ENCODE results near the gene GADD45A.
A peak's percentile ranks its signal among the peaks of the same experiment; 100 is the strongest.
"Not testable (repeated sequence)": the region's sequence is repeated elsewhere in the genome, so short reads cannot be mapped to it uniquely, and the experiment has no call there.

Gene GADD45A, protein sequence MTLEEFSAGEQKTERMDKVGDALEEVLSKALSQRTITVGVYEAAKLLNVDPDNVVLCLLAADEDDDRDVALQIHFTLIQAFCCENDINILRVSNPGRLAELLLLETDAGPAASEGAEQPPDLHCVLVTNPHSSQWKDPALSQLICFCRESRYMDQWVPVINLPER

DNA sequence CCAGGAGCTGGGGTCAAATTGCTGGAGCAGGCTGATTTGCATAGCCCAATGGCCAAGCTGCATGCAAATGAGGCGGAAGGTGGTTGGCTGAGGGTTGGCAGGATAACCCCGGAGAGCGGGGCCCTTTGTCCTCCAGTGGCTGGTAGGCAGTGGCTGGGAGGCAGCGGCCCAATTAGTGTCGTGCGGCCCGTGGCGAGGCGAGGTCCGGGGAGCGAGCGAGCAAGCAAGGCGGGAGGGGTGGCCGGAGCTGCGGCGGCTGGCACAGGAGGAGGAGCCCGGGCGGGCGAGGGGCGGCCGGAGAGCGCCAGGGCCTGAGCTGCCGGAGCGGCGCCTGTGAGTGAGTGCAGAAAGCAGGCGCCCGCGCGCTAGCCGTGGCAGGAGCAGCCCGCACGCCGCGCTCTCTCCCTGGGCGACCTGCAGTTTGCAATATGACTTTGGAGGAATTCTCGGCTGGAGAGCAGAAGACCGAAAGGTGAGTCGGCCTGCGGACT is at the start of gene GADD45A:
Gene GADD45A (plus strand): TSS at position 135 of the 491 bp plus-strand sequence. CDS start 294 bp downstream, at position 429.
- peak; percentile 92 for DNase-seq (ENCODE audit: low read depth, low spot score)

DNA sequence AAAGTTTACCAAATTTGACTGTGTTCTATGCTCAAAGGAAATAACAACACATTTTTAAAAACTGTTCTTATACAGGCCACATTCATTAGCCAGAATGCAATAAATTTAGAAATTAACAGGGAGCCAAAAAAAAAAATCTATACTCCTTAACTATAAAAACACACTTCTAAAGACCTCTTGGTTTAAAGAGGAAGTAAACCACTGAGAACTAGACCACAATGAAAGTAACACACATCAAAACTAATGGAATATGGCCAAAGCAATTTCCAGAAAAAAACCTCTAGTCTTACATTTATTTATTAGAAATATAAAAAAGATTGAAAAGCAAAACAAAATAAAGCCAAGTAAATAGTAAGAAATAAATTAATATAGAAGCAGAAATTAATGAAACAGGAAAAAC is 48.9 kb upstream of the GADD45A start:
- no peak for DNase-seq (ENCODE audit: low read depth, low spot score)

DNA sequence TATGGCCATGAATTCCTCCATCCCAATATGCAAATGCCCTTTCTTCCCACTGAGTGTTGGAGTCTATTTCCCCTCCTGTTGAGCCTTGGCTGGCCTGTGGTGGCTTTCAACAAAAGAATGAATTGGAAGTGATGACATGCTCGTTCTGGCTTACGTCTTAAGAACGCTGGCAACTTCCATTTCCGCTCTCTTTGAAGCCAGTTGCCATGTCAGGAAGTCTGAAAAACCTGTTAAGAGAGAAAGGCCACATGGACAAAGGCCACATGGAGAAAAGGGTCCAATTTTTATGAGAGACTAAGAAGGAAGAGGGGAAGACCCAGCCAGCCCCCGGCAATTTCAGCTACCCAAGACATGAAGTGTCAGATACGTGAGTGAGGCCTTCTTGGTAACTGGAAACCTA is 45.6 kb upstream of the GADD45A start:
- DNase-seq (ENCODE audit: low read depth, low spot score) = no peak

DNA sequence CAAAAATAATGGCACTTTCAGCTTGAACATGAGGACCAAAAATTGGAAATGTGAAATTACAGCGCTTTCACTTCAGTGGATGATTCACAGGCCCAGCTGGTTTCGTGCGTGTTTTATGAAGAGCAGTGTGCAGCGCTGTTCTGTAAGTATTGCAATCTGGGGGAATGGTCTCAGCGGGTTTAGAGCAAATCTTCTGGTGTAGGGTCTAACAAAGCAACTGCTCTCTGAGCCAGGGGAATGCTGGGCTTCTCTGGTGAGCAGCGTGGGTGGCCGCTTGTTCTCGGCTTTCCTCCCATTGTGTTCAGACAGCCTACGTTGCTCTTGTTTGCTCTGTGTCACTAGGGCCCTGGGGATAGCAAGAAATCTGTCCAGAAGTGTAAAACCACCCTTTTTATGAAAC is 42.4 kb upstream of the GADD45A start:
- no peak for DNase-seq (ENCODE audit: low read depth, low spot score)

DNA sequence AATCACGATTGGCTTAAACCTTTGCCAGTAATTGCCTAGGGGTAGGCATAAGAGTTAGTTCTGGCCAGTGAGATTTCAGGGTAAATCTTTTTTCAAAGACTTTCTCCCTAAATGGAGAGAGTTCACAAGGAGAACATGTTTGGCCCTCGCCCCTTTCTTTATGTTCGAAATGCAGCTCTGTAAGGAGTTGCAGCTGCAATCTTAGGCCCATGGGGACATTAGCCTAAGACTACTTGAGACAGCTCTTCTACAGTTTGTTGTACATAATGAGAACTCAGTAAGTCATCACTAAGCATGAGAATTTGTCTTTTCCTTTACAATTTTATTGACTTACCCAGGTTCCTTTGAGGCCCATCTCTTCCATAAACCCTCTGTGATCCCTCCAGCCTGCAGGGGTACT is 40.4 kb upstream of the GADD45A start:
- no peak for DNase-seq (ENCODE audit: low read depth, low spot score)

DNA sequence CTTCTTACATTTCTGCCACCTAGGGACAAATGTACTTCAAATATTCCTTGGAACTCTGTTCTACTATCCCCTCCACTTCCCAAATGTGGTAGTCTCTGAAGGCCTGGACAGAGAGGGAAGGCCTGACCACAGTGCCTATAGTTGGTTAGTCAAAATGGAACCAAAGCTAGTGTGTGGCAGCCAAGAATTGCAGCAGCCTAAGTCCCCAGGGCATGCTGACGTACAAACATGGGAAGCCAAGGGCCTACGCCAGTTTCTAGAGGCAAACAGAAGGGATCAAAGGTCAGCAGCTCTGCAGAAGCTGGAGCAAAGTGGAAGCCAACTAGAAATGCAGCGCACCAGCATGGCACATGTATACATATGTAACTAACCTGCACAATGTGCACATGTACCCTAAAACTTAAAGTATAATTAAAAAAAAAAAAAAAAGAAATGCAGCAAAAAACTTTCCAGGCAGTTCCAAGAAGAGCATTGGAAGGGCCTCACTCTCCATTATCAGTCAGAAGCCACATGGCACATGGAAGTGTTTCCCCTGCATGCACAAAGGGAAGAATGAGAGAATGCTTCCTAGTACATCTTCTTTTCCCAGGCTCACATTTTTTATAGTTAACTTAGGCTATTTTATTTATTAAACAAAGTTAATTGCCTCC is 39.4 kb upstream of the GADD45A start:
- DNase-seq (ENCODE audit: low read depth, low spot score) = no peak

DNA sequence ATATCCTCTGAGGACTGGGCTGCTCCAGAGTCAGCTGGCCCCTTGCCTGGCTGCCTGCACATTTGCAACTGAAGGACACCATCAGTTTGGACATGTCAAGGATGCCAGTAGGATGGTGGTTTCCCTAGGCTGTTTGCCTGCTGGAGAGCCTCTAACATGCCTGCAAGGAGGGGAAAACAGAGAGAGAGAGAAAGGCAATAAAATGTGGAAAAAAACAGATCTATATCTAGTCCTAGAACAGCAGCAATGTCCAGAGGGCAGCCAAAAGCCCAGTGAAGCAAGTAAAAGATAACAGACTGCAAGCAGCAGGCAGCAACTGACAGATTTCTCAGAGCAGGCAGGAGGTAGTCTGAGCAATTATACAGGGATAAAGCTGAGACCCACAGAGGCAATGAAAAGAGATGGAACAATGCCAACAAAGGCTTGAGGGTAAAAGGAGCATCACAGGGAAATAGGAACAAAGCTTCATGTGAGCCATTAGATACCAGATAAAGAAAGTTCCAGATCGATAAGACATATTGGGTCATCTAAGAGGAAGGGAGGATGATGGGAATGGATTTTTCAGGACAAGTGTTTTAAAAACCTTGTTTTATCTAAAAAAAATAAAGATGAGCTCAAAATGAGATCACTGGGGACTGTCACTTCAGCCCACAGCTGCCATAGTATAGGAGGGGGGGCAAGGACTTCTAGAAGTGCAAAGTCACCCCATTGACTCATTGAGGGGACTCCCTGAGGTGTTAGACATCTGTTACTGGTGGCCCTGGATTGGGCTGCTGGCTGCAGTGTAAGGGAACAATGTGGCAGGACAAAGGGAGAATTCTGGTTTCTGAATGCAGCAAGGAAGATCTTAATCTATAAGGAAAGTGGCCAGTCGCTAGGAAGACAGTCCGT is 38.6 kb upstream of the GADD45A start:
- no peak for DNase-seq (ENCODE audit: low read depth, low spot score)

DNA sequence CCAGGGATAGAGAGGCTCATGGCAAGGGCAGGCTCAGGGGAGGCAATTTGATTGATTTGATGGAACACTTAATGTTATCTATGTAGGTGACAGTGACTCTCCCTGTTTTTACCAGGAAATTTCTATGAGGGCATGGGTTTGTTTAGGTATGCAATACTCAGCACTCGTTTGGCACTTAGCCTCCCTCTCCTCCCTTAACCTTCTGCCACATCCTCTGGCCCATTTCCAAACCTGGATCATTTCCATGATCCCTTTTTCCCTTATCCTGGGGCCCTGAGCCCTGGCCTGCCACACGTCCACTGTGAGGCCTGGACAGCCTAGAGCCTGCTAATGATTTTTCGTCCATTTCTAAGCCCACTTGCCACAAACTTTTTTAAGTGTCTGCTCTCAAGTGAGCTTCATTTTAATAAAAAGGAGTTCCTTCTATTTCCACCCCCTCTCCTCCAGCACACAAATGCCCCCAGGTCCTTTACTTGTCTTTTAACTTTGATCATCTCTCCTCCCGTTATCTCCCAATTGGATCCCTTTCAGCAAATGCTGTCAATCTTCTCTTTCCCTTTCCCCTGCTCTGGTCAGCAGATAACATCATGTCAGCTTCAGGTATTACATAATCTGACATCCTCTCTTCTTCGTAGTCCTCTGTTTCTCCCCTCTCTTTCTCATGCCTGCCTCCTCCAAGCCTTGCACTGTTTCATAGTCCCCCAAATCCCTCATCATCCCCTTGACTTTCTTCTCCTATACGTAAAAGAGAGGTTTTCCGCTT is 37.8 kb upstream of the GADD45A start:
- no peak for DNase-seq (ENCODE audit: low read depth, low spot score)

DNA sequence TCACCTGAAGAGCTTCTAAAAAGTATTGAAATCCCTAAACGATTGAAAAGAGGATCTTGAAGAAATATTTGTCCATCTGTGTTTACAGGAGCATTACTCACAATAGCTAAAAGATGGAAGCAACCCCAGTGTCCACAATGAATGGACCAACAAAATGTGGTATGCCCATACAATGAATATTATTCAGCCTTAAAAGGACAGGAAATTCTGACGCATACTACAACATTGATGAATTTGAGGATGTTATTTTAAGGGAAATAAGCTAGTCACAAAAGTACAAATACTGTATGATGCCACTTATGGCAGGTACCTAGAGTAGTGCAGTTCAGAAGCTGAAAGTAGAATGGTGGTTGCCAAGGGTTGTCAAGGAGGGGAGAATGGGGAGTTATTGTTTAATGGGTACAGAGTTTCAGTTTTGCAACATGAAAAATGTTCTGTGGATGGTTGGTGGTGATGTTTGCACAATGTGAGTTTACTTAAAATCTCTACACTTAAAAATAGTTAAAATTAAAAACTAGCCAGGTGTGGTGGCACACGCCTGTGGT is 37.1 kb upstream of the GADD45A start:
- no peak for DNase-seq (ENCODE audit: low read depth, low spot score)

DNA sequence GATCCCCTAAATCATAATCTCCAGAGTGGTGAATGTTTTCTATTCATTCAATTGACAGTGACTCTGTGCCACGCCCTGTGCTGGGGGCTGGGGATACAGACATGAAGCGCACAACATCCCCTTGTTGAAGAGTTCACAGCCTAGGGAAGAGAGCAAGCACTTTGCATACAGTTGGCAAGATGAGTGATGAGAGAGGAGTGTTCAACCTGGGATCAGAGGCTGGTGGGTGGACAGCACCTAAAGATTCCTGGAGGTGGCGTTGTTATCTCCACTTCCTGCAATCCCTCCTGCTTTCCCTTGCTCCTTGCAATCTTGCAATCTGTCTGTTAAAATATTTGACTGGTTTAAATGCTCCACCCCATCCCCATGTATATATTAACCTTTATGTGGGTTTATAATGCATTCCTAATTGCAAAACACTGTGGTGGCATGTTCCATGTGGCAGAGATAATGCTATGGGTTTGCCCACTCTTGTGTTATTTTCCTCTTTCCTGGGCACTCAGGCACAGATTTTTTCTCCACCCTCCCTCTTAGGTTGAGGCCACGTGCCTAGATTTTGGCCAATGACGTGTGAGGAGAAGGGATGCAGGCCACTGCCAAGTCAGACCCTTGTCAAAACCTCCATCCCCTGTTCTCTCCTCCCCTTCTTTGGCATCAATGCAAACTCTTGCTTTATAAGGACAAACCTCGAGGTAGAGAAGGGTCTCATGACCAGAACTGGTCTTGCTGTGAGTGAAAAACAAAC is 36.2 kb upstream of the GADD45A start:
- DNase-seq (ENCODE audit: low read depth, low spot score) = no peak

DNA sequence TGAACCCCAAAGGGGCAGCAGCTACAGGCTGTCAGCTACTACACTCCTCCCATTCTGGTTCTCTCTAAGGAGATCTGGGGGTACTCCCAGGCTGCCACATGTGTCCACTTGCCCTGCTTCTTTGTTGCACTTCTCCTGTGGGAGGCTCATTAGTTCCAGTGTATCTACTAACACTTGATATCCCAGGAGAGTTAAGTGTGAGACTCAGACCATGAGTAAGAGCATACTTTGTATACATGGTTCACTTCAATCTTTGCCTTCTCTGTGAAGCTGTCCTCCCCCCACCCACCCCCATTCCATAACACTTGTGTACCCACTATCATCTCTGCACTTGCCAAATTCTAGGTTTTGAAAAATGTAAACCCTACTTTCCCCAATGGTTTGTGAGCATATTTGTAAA is 34.9 kb upstream of the GADD45A start:
- no peak for DNase-seq (ENCODE audit: low read depth, low spot score)

DNA sequence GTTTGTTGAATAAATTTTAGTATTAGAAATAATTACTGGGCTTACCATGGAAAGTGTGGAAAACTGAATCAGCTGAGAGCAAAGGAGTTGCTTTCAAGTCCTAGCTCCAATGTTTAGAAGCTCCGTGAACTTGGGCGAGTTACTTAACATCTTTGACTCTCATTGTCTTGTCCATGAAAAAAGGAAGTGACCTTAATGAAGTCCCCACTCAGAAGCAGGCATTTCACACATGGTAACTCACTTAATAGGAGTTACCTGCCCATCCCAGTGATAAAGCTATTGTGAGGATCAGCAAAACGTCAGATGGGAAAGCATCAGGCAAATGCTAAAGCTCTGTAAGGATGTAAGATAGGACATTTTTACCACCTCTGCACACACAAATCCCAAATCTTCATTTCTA is 34.0 kb upstream of the GADD45A start:
- DNase-seq (ENCODE audit: low read depth, low spot score) = no peak

DNA sequence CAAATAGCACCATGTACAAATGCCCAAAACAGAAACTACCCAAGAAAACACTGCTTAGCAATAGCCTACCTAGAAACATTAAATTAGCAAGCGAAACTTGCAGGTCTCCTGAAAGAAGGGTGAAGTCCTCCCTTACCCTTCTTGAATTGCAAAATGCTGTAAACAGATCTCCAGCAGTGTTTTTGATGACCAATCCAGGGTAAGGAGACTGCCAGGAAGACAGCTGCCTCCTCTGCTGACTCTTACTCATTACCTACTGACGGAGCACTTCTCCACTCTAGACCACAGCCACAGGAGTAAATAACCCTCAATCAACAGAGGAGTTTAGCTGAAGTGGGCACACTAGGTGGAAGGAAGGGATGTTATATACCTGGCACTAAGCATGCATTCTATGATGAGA is 32.2 kb upstream of the GADD45A start:
- DNase-seq (ENCODE audit: low read depth, low spot score) = no peak

DNA sequence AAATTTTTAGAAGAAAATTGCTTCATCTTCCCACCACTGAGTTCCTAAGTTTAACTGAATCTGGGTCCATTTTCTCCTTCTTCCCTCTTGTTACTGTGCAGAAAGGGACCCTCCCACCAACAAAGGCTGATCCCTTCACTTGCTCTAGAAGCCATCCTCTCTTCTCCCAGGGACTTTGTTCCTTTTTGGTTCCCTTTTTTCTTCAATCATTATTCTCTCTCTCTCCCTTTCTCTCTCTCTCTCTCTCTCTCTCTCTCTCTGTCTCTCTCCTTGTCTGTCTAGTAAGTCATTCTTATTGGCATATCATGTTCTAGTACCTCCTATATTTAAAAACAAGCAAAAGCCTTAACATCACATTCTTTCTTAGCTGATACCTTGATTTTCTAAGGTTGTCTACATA is 31.7 kb upstream of the GADD45A start:
- no peak for DNase-seq (ENCODE audit: low read depth, low spot score)

DNA sequence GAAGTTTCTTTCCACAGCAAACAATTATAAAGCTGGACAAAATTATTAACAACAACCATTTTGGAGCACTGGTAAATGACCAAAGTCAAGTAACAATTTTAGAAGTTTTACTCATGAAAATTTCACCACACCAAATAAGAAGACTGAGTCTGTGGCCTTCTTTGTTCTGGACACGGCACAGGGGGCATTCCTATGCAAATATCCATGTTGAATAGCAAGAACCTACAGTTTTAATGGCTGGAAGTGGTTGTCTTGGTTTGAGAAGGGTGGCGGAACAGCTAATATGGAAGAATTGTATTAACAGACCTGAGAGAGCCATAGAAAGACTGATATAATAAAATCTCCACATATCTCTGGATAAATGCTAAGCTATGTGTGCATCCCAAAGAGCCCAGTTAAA is 29.4 kb upstream of the GADD45A start:
- DNase-seq (ENCODE audit: low read depth, low spot score) = no peak

DNA sequence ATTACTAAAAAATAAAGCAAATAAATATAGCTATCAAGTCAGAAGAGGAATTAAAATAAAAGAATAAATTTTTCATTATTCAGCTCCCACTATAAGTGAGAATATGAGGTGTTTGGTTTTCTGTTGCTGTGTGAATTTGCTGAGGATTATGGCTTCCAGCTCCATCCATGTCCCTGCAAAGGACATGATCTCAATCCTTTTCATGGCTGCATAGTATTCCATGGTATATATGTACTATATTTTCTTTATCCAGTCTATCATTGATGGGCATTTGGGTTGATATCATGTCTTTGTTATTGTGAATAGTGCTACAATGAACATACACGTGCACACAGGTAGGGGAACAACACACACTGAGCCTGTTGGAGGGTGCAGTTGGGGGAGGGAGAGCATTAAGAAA is 27.8 kb upstream of the GADD45A start:
- DNase-seq (ENCODE audit: low read depth, low spot score) = not testable (repeated sequence)

DNA sequence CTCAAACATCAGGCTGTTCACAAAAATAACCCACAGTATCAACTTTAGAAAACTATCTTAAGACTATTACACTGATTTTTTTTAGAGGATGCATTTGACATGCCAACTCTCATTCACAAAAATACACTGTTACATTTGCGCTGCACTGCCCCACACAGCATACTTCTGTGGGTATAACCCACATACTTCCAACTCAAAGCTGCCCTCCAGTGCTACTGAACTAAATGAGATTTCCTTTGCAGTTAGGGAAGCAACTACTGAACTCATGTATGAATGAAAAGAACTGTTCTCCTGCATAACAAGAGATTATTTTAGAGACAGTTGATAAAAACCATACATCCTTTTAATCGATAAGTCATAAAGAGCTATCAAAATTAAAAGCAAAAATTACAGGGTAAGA is 25.8 kb upstream of the GADD45A start:
- DNase-seq (ENCODE audit: low read depth, low spot score) = no peak

DNA sequence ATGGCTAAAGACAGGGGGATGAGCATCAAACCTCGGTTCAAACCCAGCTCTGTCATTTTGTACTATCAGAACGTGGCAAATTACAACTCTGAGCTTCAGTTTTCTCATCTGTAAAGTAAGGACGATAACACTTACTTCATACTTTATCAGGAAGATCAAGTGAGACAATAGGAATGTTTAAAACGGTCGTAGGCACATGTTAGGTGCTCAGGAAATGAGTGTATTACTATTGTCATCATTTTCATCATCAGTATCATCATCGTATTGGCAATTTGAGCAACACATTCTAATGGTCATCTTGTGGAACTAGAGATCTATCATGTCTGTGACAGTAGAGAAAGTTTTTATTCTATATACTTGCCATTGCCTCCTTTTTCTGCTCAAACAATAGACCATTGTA is 22.1 kb upstream of the GADD45A start:
- DNase-seq (ENCODE audit: low read depth, low spot score) = no peak

DNA sequence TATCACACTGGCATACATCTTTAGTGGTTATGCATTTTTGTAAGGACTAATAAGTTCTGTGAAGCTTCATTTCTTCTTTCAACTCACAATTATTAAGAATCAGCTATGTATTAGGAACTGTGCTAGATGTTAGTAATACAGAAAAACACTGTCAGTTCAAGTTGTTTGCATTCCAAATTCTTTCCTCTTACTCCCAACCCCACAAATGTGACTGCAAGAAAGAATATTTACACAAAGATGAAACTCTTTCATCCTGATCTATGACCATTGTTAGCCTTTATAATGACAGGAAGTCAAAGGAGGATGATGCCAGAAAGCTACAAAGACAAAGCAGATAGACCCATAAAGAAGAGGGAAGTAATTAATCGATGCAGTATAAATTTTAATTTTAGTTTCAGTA is 21.0 kb upstream of the GADD45A start:
- DNase-seq (ENCODE audit: low read depth, low spot score) = no peak

DNA sequence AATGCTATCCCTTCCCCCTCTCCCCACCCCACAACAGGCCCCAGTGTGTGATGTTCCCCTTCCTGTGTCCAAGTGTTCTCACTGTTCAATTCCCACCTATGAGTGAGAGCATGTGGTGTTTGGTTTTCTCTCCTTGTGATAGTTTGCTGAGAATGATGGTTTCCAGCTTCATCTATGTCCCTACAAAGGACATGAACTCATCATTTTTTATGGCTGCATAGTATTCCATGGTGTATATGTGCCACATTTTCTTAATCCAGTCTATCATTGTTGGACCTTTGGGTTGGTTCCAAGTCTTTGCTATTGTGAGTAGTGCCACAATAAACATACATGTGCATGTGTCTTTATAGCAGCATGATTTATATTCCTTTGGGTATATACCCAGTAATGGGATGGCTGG is 19.7 kb upstream of the GADD45A start:
- DNase-seq (ENCODE audit: low read depth, low spot score) = not testable (repeated sequence)

DNA sequence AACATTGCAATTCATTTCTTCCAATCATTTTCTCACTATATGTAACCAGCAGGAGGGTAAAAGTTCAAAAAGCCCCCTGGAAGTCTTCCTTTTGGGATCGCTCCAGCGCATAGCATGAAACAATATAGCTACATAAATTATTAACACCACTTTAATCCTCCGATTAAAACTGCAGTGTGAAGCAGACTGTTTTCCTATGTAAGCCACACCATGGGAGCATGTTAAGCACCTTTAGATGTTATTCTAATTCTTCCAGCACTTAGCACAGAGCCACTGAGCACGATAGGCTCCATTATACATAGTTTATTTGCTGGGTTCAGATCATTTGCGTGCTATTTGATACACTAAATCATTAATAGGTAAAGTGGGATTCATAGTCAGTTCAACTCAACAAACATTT is 18.4 kb upstream of the GADD45A start:
- no peak for DNase-seq (ENCODE audit: low read depth, low spot score)

All from activated CD4-positive, CD25-positive, alpha-beta regulatory T cell treated with anti-CD3 and anti-CD28 coated beads, Interleukin-2, amount 50 U/mL, for 16 hours (primary cell).